Measurements from ENCODE around the gene MYBPC2.

DNA sequence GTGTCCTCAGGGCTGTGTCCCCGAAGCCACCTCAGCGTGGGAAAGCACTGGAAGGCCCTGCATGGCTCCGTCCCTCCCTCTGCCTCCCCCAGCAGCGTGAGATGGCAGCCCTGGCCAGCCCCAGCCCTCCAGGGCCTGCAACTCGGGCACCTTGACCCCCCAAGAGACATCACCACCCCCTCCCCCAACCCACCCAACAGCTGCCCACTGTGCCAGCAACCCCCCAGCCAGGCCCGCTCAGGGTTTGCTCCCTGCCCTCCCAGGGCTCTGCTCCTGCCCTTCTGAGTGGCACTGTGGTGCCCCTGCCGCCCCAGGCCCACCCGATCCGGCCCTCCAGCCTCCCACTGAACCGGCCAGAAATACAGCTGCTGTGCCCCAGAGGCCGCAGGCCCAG, 82.5 kb downstream of the MYBPC2 start:
- TF ChIP-seq, protein P1, sequence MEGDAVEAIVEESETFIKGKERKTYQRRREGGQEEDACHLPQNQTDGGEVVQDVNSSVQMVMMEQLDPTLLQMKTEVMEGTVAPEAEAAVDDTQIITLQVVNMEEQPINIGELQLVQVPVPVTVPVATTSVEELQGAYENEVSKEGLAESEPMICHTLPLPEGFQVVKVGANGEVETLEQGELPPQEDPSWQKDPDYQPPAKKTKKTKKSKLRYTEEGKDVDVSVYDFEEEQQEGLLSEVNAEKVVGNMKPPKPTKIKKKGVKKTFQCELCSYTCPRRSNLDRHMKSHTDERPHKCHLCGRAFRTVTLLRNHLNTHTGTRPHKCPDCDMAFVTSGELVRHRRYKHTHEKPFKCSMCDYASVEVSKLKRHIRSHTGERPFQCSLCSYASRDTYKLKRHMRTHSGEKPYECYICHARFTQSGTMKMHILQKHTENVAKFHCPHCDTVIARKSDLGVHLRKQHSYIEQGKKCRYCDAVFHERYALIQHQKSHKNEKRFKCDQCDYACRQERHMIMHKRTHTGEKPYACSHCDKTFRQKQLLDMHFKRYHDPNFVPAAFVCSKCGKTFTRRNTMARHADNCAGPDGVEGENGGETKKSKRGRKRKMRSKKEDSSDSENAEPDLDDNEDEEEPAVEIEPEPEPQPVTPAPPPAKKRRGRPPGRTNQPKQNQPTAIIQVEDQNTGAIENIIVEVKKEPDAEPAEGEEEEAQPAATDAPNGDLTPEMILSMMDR (conservative IDR thresholded peaks at IDR 0.05 in 1 of 2, IDR thresholded peaks at IDR 0.05 in 1 of 2; ENCODE audit: extremely low read depth in 1 of 2, insufficient read depth in 1 of 2, low read depth in 1 of 2, low read length in 2 of 2) = no peak
- no peak for TF ChIP-seq EZH2 (IDR thresholded peaks at IDR 0.05; ENCODE audit: borderline replicate concordance, low read length)
